WTC11 (cell line): ENCODE data around the gene ZMIZ1. TPM values are rescaled to one million over a fixed set of nuclear protein-coding genes. Genes with fewer than 3 reads are reported as not detected.

ENCODE experiments used
- ATAC-seq: fragments of 200-7000 bp; cut with Tn5 transposase; 2 replicates; pipeline ENCODE4 v1.10.0; 2021; ENCODE audit warnings: mild to moderate bottlenecking, moderate library complexity
- CTCF ChIA-PET: fragments of 300-600 bp; sonication (Branson Sonifier 250); formaldehyde crosslinking; loops from one replicate; lab custom pipeline; 2021; ENCODE audit warnings: antibody characterized with exemption; lab: Charles Lee
- POLR2A ChIA-PET: fragments of 350-600 bp; sonication (Branson Sonifier 250); formaldehyde crosslinking; loops from one replicate; lab custom pipeline; 2021; ENCODE audit warnings: antibody characterized with exemption; lab: Charles Lee
- DNase-seq: peaks from one replicate; pipeline ENCODE4 v3.0.0; 2021; ENCODE audit warnings: low spot score
- H3K27ac Mint-ChIP-seq: 2 replicates; pipeline ENCODE4 v1.8.0; 2021; ENCODE audit warnings: mixed read lengths
- H3K27me3 Mint-ChIP-seq: 2 replicates; pipeline ENCODE4 v1.8.0; 2021; ENCODE audit warnings: low read depth, mild to moderate bottlenecking, moderate library complexity, mixed read lengths
- H3K36me3 Mint-ChIP-seq: 2 replicates; pipeline ENCODE4 v1.8.0; 2021; ENCODE audit warnings: mixed read lengths
- H3K4me1 Mint-ChIP-seq: 2 replicates; pipeline ENCODE4 v1.8.0; 2022; ENCODE audit warnings: mixed read lengths
- H3K4me3 Mint-ChIP-seq: 2 replicates; pipeline ENCODE4 v1.8.0; 2021; ENCODE audit warnings: mild to moderate bottlenecking, moderate library complexity, mixed read lengths
- H3K9me3 Mint-ChIP-seq: 2 replicates; pipeline ENCODE4 v1.8.0; 2021; ENCODE audit warnings: mixed read lengths
- AR ChIP-seq: fragments of 250-450 bp; sonication (Bioruptor Pico); IDR thresholded peaks from 2 replicates; pipeline ENCODE4 v1.9.0; 2021; ENCODE audit warnings: mild to moderate bottlenecking
- ATF1 ChIP-seq: sonication (generic); formaldehyde crosslinking; IDR thresholded peaks from 2 replicates; pipeline ENCODE4 v1.8.1; 2023; ENCODE audit warnings: mild to moderate bottlenecking, moderate library complexity, missing genetic modification reagents
- ATF3 ChIP-seq: sonication (generic); formaldehyde crosslinking; conservative IDR thresholded peaks from 2 replicates; pipeline ENCODE4 v1.8.1; 2022; ENCODE audit warnings: mild to moderate bottlenecking, missing genetic modification reagents
- CBFB ChIP-seq: sonication (generic); formaldehyde crosslinking; IDR thresholded peaks from 2 replicates; pipeline ENCODE4 v1.8.1; 2022; ENCODE audit warnings: mild to moderate bottlenecking, low read depth, missing genetic modification reagents
- ESRRA ChIP-seq: sonication (generic); formaldehyde crosslinking; IDR thresholded peaks from 2 replicates; pipeline ENCODE4 v1.8.1; 2022; ENCODE audit warnings: mild to moderate bottlenecking, missing genetic modification reagents, borderline replicate concordance
- FOXJ3 ChIP-seq: sonication (generic); formaldehyde crosslinking; IDR thresholded peaks from 2 replicates; pipeline ENCODE4 v1.9.0; 2021; ENCODE audit warnings: missing genetic modification reagents, mild to moderate bottlenecking, borderline replicate concordance
- FOXP1 ChIP-seq: sonication (generic); formaldehyde crosslinking; IDR thresholded peaks from 2 replicates; pipeline ENCODE4 v1.8.0; 2022; ENCODE audit warnings: missing genetic modification reagents, mild to moderate bottlenecking, moderate library complexity, borderline replicate concordance
- GRHL2 ChIP-seq: fragments of 250-450 bp; sonication (Bioruptor Pico); IDR thresholded peaks from 2 replicates; pipeline ENCODE4 v1.8.0; 2022; ENCODE audit warnings: mild to moderate bottlenecking, moderate library complexity; ENCODE audit not compliant: insufficient replicate concordance, severe bottlenecking
- IRF1 ChIP-seq: sonication (generic); formaldehyde crosslinking; IDR thresholded peaks from 2 replicates; pipeline ENCODE4 v1.8.0; 2023; ENCODE audit warnings: missing genetic modification reagents
- JUN ChIP-seq: sonication (generic); formaldehyde crosslinking; IDR thresholded peaks from 2 replicates; pipeline ENCODE4 v1.8.0; 2023; ENCODE audit warnings: mild to moderate bottlenecking, missing genetic modification reagents
- NFATC4 ChIP-seq: fragments of 250-450 bp; sonication (Bioruptor Pico); IDR thresholded peaks from 2 replicates; pipeline ENCODE4 v1.9.0; 2021; ENCODE audit warnings: mild to moderate bottlenecking
- NFE2L1 ChIP-seq: sonication (generic); formaldehyde crosslinking; IDR thresholded peaks from 2 replicates; pipeline ENCODE4 v1.8.1; 2023; ENCODE audit warnings: missing genetic modification reagents
- OVOL2 ChIP-seq: fragments of 250-450 bp; sonication (Bioruptor Pico); IDR thresholded peaks from 2 replicates; pipeline ENCODE4 v1.9.0; 2021; ENCODE audit warnings: mild to moderate bottlenecking, borderline replicate concordance
- RORB ChIP-seq: fragments of 250-450 bp; sonication (Bioruptor Pico); IDR thresholded peaks from 2 replicates; pipeline ENCODE4 v1.9.0; 2021; ENCODE audit warnings: mild to moderate bottlenecking
- TP53 ChIP-seq: sonication (generic); formaldehyde crosslinking; IDR thresholded peaks from 2 replicates; pipeline ENCODE4 v1.8.1; 2023; ENCODE audit warnings: mild to moderate bottlenecking, missing genetic modification reagents
- ZNF121 ChIP-seq: sonication (generic); formaldehyde crosslinking; IDR thresholded peaks from 2 replicates; pipeline ENCODE4 v1.8.0; 2023; ENCODE audit warnings: missing genetic modification reagents
- ZNF138 ChIP-seq: sonication (generic); formaldehyde crosslinking; conservative IDR thresholded peaks from 2 replicates; pipeline ENCODE4 v1.8.1; 2022; ENCODE audit warnings: mild to moderate bottlenecking, moderate library complexity, missing genetic modification reagents
- ZNF396 ChIP-seq: fragments of 250-450 bp; sonication (Bioruptor Pico); IDR thresholded peaks from 2 replicates; pipeline ENCODE4 v1.8.0; 2021; ENCODE audit warnings: mild to moderate bottlenecking, moderate library complexity, borderline replicate concordance
- ZNF425 ChIP-seq: fragments of 250-450 bp; sonication (Bioruptor Pico); conservative IDR thresholded peaks from 2 replicates; pipeline ENCODE4 v1.9.0; 2021; ENCODE audit warnings: mild to moderate bottlenecking
- total RNA-seq: library from RNA; stranded (reverse); gene quantifications from 3 replicates; pipeline ENCODE4 v1.2.3, GENCODE V29; 2021
- TF ChIP-seq, protein P1 (sequence below): sonication (generic); formaldehyde crosslinking; IDR thresholded peaks from 2 replicates; pipeline ENCODE4 v1.8.1; 2023; ENCODE audit warnings: mild to moderate bottlenecking, missing genetic modification reagents, borderline replicate concordance
- TF ChIP-seq, protein P2 (sequence below): fragments of 250-450 bp; sonication (Bioruptor Pico); IDR thresholded peaks from 2 replicates; pipeline ENCODE4 v2.1.2; 2022; ENCODE audit warnings: mild to moderate bottlenecking, moderate library complexity

Gene ZMIZ1
- total RNA-seq, 1 experiment from 2014 or later = 44.4 TPM

- no peak for ATAC-seq
- H3K9me3 Mint-ChIP-seq = peaks cover 1% of the 10 kb centered on the region; the same call in 1 of the 2 replicates
- POLR2A ChIA-PET = no interaction called here
Observed at GRCh38 chr10:79350407-79351154, 281.8 kb downstream of the ZMIZ1 start.

GRCh38 chr10:79351332-79351731, 282.6 kb downstream of the ZMIZ1 start:
- DNase-seq = no peak
- POLR2A ChIA-PET = no interaction called here
- CTCF ChIA-PET = no interaction called here

More at GRCh38 chr10:79350407-79351154, 281.8 kb downstream of the ZMIZ1 start:
- Mint-ChIP-seq H3K36me3 (peaks cover 52% of the 10 kb centered on the region), H3K27ac (no peak overlapping the region), H3K4me1 (peaks cover 8% of the 10 kb centered on the region), H3K4me3 (no peak overlapping the region), H3K27me3 (no peaks in the 10 kb centered on the region)
- no peak for DNase-seq
- CTCF ChIA-PET = no interaction called here
- TF ChIP-seq OVOL2 (no peak), CBFB (CRISPR knock-in tag) (no peak), IRF1 (CRISPR knock-in tag) (no peak), TP53 (no peak), ATF3 (no peak), RORB (CRISPR knock-in tag) (no peak), NFE2L1 (CRISPR knock-in tag) (no peak), FOXJ3 (CRISPR knock-in tag) (no peak), FOXP1 (CRISPR knock-in tag) (no peak), ATF1 (CRISPR knock-in tag) (no peak), ESRRA (CRISPR knock-in tag) (no peak), ZNF138 (CRISPR knock-in tag) (no peak)
- TF ChIP-seq, protein P1, sequence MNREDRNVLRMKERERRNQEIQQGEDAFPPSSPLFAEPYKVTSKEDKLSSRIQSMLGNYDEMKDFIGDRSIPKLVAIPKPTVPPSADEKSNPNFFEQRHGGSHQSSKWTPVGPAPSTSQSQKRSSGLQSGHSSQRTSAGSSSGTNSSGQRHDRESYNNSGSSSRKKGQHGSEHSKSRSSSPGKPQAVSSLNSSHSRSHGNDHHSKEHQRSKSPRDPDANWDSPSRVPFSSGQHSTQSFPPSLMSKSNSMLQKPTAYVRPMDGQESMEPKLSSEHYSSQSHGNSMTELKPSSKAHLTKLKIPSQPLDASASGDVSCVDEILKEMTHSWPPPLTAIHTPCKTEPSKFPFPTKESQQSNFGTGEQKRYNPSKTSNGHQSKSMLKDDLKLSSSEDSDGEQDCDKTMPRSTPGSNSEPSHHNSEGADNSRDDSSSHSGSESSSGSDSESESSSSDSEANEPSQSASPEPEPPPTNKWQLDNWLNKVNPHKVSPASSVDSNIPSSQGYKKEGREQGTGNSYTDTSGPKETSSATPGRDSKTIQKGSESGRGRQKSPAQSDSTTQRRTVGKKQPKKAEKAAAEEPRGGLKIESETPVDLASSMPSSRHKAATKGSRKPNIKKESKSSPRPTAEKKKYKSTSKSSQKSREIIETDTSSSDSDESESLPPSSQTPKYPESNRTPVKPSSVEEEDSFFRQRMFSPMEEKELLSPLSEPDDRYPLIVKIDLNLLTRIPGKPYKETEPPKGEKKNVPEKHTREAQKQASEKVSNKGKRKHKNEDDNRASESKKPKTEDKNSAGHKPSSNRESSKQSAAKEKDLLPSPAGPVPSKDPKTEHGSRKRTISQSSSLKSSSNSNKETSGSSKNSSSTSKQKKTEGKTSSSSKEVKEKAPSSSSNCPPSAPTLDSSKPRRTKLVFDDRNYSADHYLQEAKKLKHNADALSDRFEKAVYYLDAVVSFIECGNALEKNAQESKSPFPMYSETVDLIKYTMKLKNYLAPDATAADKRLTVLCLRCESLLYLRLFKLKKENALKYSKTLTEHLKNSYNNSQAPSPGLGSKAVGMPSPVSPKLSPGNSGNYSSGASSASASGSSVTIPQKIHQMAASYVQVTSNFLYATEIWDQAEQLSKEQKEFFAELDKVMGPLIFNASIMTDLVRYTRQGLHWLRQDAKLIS = no peak

More at GRCh38 chr10:79351332-79351731, 282.6 kb downstream of the ZMIZ1 start:
- Mint-ChIP-seq H3K4me3 (no peak overlapping the region), H3K27me3 (no peaks in the 10 kb centered on the region), H3K9me3 (peaks cover 7% of the 10 kb centered on the region; the same call in 1 of the 2 replicates), H3K27ac (no peak overlapping the region), H3K36me3 (peaks cover 60% of the 10 kb centered on the region), H3K4me1 (peaks cover 5% of the 10 kb centered on the region)
- TF ChIP-seq GRHL2 (CRISPR knock-in tag) (no peak), ZNF425 (CRISPR knock-in tag) (no peak), ZNF138 (CRISPR knock-in tag) (no peak), FOXP1 (CRISPR knock-in tag) (no peak), NFATC4 (CRISPR knock-in tag) (no peak), ZNF121 (CRISPR knock-in tag) (no peak), ATF1 (CRISPR knock-in tag) (no peak), ZNF396 (CRISPR knock-in tag) (no peak), AR (CRISPR knock-in tag) (no peak), JUN (no peak)
- TF ChIP-seq, protein P2, sequence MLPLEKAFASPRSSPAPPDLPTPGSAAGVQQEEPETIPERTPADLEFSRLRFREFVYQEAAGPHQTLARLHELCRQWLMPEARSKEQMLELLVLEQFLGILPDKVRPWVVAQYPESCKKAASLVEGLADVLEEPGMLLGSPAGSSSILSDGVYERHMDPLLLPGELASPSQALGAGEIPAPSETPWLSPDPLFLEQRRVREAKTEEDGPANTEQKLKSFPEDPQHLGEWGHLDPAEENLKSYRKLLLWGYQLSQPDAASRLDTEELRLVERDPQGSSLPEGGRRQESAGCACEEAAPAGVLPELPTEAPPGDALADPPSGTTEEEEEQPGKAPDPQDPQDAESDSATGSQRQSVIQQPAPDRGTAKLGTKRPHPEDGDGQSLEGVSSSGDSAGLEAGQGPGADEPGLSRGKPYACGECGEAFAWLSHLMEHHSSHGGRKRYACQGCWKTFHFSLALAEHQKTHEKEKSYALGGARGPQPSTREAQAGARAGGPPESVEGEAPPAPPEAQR = no peak
- no peak for ATAC-seq
